Ishikawa (cell line): ENCODE results near the gene PARD3.

Experiments
- CEBPB ChIP-seq: IDR thresholded peaks from 2 replicates; pipeline ENCODE4 v1.6.1; 2012
- CREB1 ChIP-seq: IDR thresholded peaks from 2 replicates; pipeline ENCODE4 v1.6.1; 2012; ENCODE audit warnings: low read depth
- EGR1 ChIP-seq: IDR thresholded peaks from 2 replicates; pipeline ENCODE4 v1.6.1; 2012
- EP300 ChIP-seq: IDR thresholded peaks from 2 replicates; pipeline ENCODE4 v1.6.1; 2012; ENCODE audit warnings: borderline replicate concordance
- FOXM1 ChIP-seq: IDR thresholded peaks from 2 replicates; pipeline ENCODE4 v1.6.1; 2012; ENCODE audit warnings: low read depth, borderline replicate concordance
- MAX ChIP-seq: IDR thresholded peaks from 2 replicates; pipeline ENCODE4 v1.6.1; 2012
- RAD21 ChIP-seq: IDR thresholded peaks from 2 replicates; pipeline ENCODE4 v1.6.1; 2012; ENCODE audit warnings: low read depth
- REST ChIP-seq: IDR thresholded peaks from 2 replicates; pipeline ENCODE4 v1.6.1; 2012; ENCODE audit warnings: low read depth, mild to moderate bottlenecking
- TAF1 ChIP-seq: IDR thresholded peaks from 2 replicates; pipeline ENCODE4 v1.6.1; 2012; ENCODE audit warnings: low read depth, mild to moderate bottlenecking
- TCF12 ChIP-seq: IDR thresholded peaks from 2 replicates; pipeline ENCODE4 v1.6.1; 2012; ENCODE audit warnings: low read depth
- TEAD4 ChIP-seq: IDR thresholded peaks from 2 replicates; pipeline ENCODE4 v1.6.1; 2012
- USF1 ChIP-seq: IDR thresholded peaks from 2 replicates; pipeline ENCODE4 v1.6.1; 2012
- YY1 ChIP-seq: IDR thresholded peaks from 2 replicates; pipeline ENCODE4 v1.6.1; 2012; ENCODE audit warnings: low read depth
- ZBTB7A ChIP-seq: IDR thresholded peaks from 2 replicates; pipeline ENCODE4 v1.6.1; 2012; ENCODE audit warnings: low read depth

- TF ChIP-seq RAD21 (no peak), EP300 (no peak), TAF1 (no peak), REST (no peak), EGR1 (no peak), ZBTB7A (no peak), CREB1 (no peak), TEAD4 (no peak), USF1 (no peak), FOXM1 (no peak), CEBPB (no peak), YY1 (no peak), MAX (no peak), TCF12 (no peak)
These were observed 84.4 kb downstream of the PARD3 start for GRCh38 chr10:34730726-34731125.
